SU-DHL-6 (cell line): Measurements from ENCODE around the gene UEVLD.

ENCODE experiments used
- CTCF ChIP-seq: fragments of 200-600 bp; sonication (generic); IDR thresholded peaks from one replicate; pipeline ENCODE4 v1.5.1; 2017; ENCODE audit warnings: antibody characterized with exemption, mild to moderate bottlenecking, low read length, moderate library complexity; ENCODE audit not compliant: insufficient read depth, poor library complexity, severe bottlenecking
- EZH2phosphoT487 ChIP-seq: fragments of 200-600 bp; sonication (generic), shearing (Covaris generic); conservative IDR thresholded peaks from 2 replicates; pipeline ENCODE4 v1.6.1; 2018; ENCODE audit warnings: mild to moderate bottlenecking, antibody characterized with exemption, low read length, moderate library complexity, mixed read lengths

- TF ChIP-seq CTCF (no peak), EZH2phosphoT487 (no peak)
Observed at GRCh38 chr11:18600915-18601569, 12.5 kb upstream of the UEVLD start.
